OCI-LY1 (cell line): ENCODE measurements around the gene KLHL35.

ENCODE experiments used
- CTCF ChIP-seq: fragments of 200-600 bp; sonication (generic), shearing (Covaris generic); IDR thresholded peaks from 2 replicates; pipeline ENCODE4 v1.5.1; 2017; ENCODE audit warnings: mild to moderate bottlenecking, antibody characterized with exemption, low read length, moderate library complexity, mixed read lengths
- EZH2 ChIP-seq: fragments of 200-600 bp; sonication (generic), shearing (Covaris generic); IDR thresholded peaks from 2 replicates; pipeline ENCODE4 v1.8.0; 2017; ENCODE audit warnings: borderline replicate concordance, mixed run types, mild to moderate bottlenecking, antibody characterized with exemption, low read length, moderate library complexity, mixed read lengths

- TF ChIP-seq CTCF, result no peak
- TF ChIP-seq EZH2, result no peak
Observed at GRCh38 chr11:75389276-75389605, 43.8 kb downstream of the KLHL35 start.
